Measurements from ENCODE around the gene PSMA8. TPM values are rescaled to one million over a fixed set of nuclear protein-coding genes. Genes with fewer than 3 reads are reported as not detected.

The PSMA8 gene
- total and polyA plus RNA-seq, 2 donors (not counting 1 experiment from before 2014, with no cell fraction given): not detected

DNA sequence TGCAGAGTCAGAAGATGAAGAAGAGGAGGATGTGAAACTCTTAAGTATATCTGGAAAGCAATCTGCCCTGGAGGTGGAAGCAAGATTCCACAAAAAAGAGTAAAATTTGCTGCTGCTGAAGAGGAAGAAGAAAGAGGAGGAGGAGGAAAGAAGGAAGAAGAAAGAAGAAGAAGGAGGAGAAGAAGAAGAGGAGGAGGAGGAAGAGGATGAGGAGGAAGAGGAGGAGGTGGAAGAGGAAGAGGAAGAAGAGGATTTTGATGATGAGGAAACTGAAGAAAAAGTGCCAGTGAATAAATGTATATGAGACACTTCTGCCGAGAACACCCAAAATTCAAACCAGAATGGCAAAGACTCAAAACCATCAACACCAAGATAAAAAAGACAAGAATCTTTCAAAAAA lies 71.6 kb downstream of the PSMA8 start:
- Histone ChIP-seq H3K9me3 (ENCODE audit: control insufficient read depth, insufficient read depth, low read depth, low read length) (no peaks in the 10 kb centered on the region), H3K27ac (ENCODE audit: insufficient read depth, low read length) (no peak overlapping the region), H3K4me2 (ENCODE audit: extremely low read depth, insufficient read depth, low read length) (no peak overlapping the region), H4K20me1 (ENCODE audit: control insufficient read depth, extremely low read depth, insufficient read depth, low read length) (no peaks in the 10 kb centered on the region), H3K36me3 (ENCODE audit: control insufficient read depth, insufficient read depth, low read length) (no peaks in the 10 kb centered on the region), H2AFZ (ENCODE audit: low read length) (no peak overlapping the region), H3K4me1 (ENCODE audit: control insufficient read depth, extremely low read depth, insufficient read depth, low read length) (no peaks in the 10 kb centered on the region), H3K9ac (ENCODE audit: insufficient read depth, low read length) (no peak overlapping the region), H3K79me2 (ENCODE audit: control insufficient read depth, insufficient read depth, low read length) (no peaks in the 10 kb centered on the region), H3K27me3 (ENCODE audit: control insufficient read depth, insufficient read depth, low read length) (no peaks in the 10 kb centered on the region), H3K4me3 (replicated peaks in 1 of 4; ENCODE audit: control extremely low read depth in 1 of 4, insufficient read depth in 1 of 4, low read depth in 3 of 4, low read length in 4 of 4) (no peak overlapping the region)
- no peak for TF ChIP-seq EZH2 (IDR thresholded peaks at IDR 0.05; ENCODE audit: low read length, missing control alignments)
- no peak for TF ChIP-seq CTCF (conservative IDR thresholded peaks at IDR 0.05 in 1 of 2, IDR thresholded peaks at IDR 0.05 in 1 of 2; ENCODE audit: low read depth in 1 of 2, low read length in 2 of 2)
- no peak for DNase-seq (ENCODE audit: low read depth in 2 of 2)

GRCh38 chr18:26206488-26206887 lies 72.8 kb downstream of the PSMA8 start:
- no peak for DNase-seq (ENCODE audit: low read depth in 2 of 2)
- H3K4me2 ChIP-seq (ENCODE audit: extremely low read depth, insufficient read depth, low read length): no peak overlapping the region
- H4K20me1 ChIP-seq (ENCODE audit: control insufficient read depth, extremely low read depth, insufficient read depth, low read length): no peaks in the 10 kb centered on the region
- no peak overlapping the region for H2AFZ ChIP-seq (ENCODE audit: low read length)
- no peaks in the 10 kb centered on the region for H3K79me2 ChIP-seq (ENCODE audit: control insufficient read depth, insufficient read depth, low read length)
- H3K27ac ChIP-seq (ENCODE audit: insufficient read depth, low read length): no peak overlapping the region
- H3K4me1 ChIP-seq (ENCODE audit: control insufficient read depth, extremely low read depth, insufficient read depth, low read length): no peaks in the 10 kb centered on the region
- H3K9me3 ChIP-seq (ENCODE audit: control insufficient read depth, insufficient read depth, low read depth, low read length): no peaks in the 10 kb centered on the region
- H3K27me3 ChIP-seq (ENCODE audit: control insufficient read depth, insufficient read depth, low read length): no peaks in the 10 kb centered on the region
- no peaks in the 10 kb centered on the region for H3K36me3 ChIP-seq (ENCODE audit: control insufficient read depth, insufficient read depth, low read length)
- H3K9ac ChIP-seq (ENCODE audit: insufficient read depth, low read length): no peak overlapping the region
- no peak overlapping the region for H3K4me3 ChIP-seq (replicated peaks in 1 of 4; ENCODE audit: control extremely low read depth in 1 of 4, insufficient read depth in 1 of 4, low read depth in 3 of 4, low read length in 4 of 4)
- TF ChIP-seq CTCF (conservative IDR thresholded peaks at IDR 0.05 in 1 of 2, IDR thresholded peaks at IDR 0.05 in 1 of 2; ENCODE audit: low read depth in 1 of 2, low read length in 2 of 2): no peak
- TF ChIP-seq EZH2 (IDR thresholded peaks at IDR 0.05; ENCODE audit: low read length, missing control alignments): no peak

DNA sequence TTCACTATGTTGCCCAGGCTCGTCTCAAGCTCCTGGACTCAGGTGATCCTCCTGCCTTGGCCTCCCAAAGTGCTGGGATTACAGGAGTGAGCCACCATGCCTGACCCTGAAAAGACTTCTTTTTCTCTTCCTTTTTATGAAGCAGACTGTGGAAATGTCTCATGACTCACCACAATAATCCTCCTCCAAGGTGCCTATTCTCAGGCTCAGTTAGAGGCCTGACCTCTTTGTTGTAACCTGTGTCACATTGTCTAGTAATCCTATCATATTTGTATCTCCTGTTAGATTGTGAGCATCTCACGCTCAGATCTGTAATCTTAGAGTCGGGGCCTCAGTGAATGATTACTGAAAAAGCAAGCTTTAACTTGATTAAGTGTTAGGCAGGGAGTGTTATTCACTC lies 74.3 kb downstream of the PSMA8 start:
- Histone ChIP-seq H3K4me2 (ENCODE audit: extremely low read depth, insufficient read depth, low read length) (no peak overlapping the region), H4K20me1 (ENCODE audit: control insufficient read depth, extremely low read depth, insufficient read depth, low read length) (no peaks in the 10 kb centered on the region), H3K9ac (ENCODE audit: insufficient read depth, low read length) (no peak overlapping the region), H3K36me3 (ENCODE audit: control insufficient read depth, insufficient read depth, low read length) (no peaks in the 10 kb centered on the region), H3K27ac (ENCODE audit: insufficient read depth, low read length) (no peak overlapping the region), H3K9me3 (ENCODE audit: control insufficient read depth, insufficient read depth, low read depth, low read length) (no peaks in the 10 kb centered on the region), H3K27me3 (ENCODE audit: control insufficient read depth, insufficient read depth, low read length) (no peaks in the 10 kb centered on the region), H3K4me3 (replicated peaks in 1 of 4; ENCODE audit: control extremely low read depth in 1 of 4, insufficient read depth in 1 of 4, low read depth in 3 of 4, low read length in 4 of 4) (no peak overlapping the region), H2AFZ (ENCODE audit: low read length) (no peak overlapping the region), H3K79me2 (ENCODE audit: control insufficient read depth, insufficient read depth, low read length) (no peaks in the 10 kb centered on the region), H3K4me1 (ENCODE audit: control insufficient read depth, extremely low read depth, insufficient read depth, low read length) (no peaks in the 10 kb centered on the region)
- TF ChIP-seq CTCF (conservative IDR thresholded peaks at IDR 0.05 in 1 of 2, IDR thresholded peaks at IDR 0.05 in 1 of 2; ENCODE audit: low read depth in 1 of 2, low read length in 2 of 2) (no peak), EZH2 (IDR thresholded peaks at IDR 0.05; ENCODE audit: low read length, missing control alignments) (no peak)
- no peak for DNase-seq (ENCODE audit: low read depth in 2 of 2)
